ENCODE data around the gene GAS7. TPM values are rescaled to one million over a fixed set of nuclear protein-coding genes. Genes with fewer than 3 reads are reported as not detected.

GAS7 gene
- total and polyA plus RNA-seq, 2 of the 13 experiments (the other 11 are each of a cell fraction or from before 2014, with no cell fraction given), result 1.0 to 5.2 TPM

DNA sequence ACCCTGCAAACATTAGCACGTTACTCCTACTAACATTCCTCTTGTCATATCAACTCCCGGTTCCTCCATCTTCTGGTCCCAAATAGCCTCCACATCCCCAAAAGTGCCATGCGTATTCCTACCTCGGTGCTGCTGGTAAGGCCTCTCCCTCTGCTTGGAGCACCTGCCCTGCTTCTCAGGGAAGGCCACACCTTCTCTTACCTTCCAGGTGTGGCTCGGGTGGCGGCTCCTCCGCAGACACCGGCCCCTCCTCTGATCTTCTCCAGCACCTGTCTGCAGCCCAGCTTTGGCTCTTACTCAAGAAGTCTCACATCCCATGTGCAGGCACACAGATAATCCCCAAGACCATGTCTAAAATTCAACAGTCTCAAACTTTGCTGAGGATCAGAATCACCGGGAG is 92.3 kb downstream of the GAS7 start:
- no peak overlapping the region for H3K4me3 ChIP-seq (replicated peaks in 1 of 3; ENCODE audit: insufficient read depth in 1 of 3, low read depth in 2 of 3, low read length in 3 of 3)
- FAIRE-seq (no peak), ATAC-seq (no peak), DNase-seq (ENCODE audit: low spot score) (no peak)
- no peak overlapping the region for H2AFZ ChIP-seq (ENCODE audit: low read length)
- ChIA-PET POLR2A (no interaction called here), CTCF (ENCODE audit: low intra/inter-chr PET ratio, low total read pairs) (no interaction called here)
- H3K9me3 ChIP-seq (ENCODE audit: low read length), result no peaks in the 10 kb centered on the region
- no peaks in the 10 kb centered on the region for H3K79me2 ChIP-seq (ENCODE audit: insufficient read depth, low read length)
- peaks cover 0 to 12% of the 10 kb centered on the region in 2 experiments; a peak in 3 of 5 replicates for H3K27me3 ChIP-seq (ENCODE audit: control insufficient read depth in 1 of 2, insufficient read depth in 2 of 2, low read length in 2 of 2)
- H3K4me1 ChIP-seq (ENCODE audit: insufficient read depth, low read length), result no peaks in the 10 kb centered on the region
- TF ChIP-seq TAF1 (CRISPR knock-in tag; IDR thresholded peaks at IDR 0.05) (no peak), HDAC6 (IDR thresholded peaks at IDR 0.05; ENCODE audit: low read depth, low read length) (no peak), KLF13 (CRISPR knock-in tag; IDR thresholded peaks at IDR 0.05) (no peak), ZNF441 (CRISPR knock-in tag; IDR thresholded peaks at IDR 0.05; ENCODE audit: borderline replicate concordance) (no peak), ISX (CRISPR knock-in tag; conservative IDR thresholded peaks at IDR 0.05) (no peak), SRSF1 (optimal IDR thresholded peaks at IDR 0.05; ENCODE audit: low read depth, low read length) (no peak), YEATS2 (CRISPR knock-in tag; IDR thresholded peaks at IDR 0.05; ENCODE audit: borderline replicate concordance) (no peak), NCOA2 (CRISPR knock-in tag; IDR thresholded peaks at IDR 0.05) (no peak), ATAD3A (CRISPR knock-in tag; IDR thresholded peaks at IDR 0.05) (no peak), ZNF816 (CRISPR knock-in tag; IDR thresholded peaks at IDR 0.05; ENCODE audit: borderline replicate concordance) (no peak), JARID2 (CRISPR knock-in tag; IDR thresholded peaks at IDR 0.05; ENCODE audit: insufficient replicate concordance) (no peak)
- TF ChIP-seq, protein P1, sequence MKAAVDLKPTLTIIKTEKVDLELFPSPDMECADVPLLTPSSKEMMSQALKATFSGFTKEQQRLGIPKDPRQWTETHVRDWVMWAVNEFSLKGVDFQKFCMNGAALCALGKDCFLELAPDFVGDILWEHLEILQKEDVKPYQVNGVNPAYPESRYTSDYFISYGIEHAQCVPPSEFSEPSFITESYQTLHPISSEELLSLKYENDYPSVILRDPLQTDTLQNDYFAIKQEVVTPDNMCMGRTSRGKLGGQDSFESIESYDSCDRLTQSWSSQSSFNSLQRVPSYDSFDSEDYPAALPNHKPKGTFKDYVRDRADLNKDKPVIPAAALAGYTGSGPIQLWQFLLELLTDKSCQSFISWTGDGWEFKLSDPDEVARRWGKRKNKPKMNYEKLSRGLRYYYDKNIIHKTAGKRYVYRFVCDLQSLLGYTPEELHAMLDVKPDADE (CRISPR knock-in tag; IDR thresholded peaks at IDR 0.05), result no peak
- H3K4me2 ChIP-seq (ENCODE audit: low read depth, low read length), result no peak overlapping the region
- no peaks in the 10 kb centered on the region for H4K20me1 ChIP-seq (ENCODE audit: insufficient read depth, low read length)
- BruUV-seq (replicated peaks), result no TSS peak
- H3K36me3 ChIP-seq (replicated peaks in 1 of 2; ENCODE audit: control insufficient read depth in 1 of 2, insufficient read depth in 2 of 2, low read length in 2 of 2), result no peaks in the 10 kb centered on the region
- 28% methylated on average over 9 of the region's 9 CpGs for WGBS (ENCODE audit: low lambda C conversion rate)
- H3K27ac ChIP-seq (ENCODE audit: extremely low read length, insufficient read depth, low read length), result no peak overlapping the region
- in situ Hi-C loops (cut with HindIII; ENCODE audit: extremely low pct_ligation_motif_present, low pct_unique_long_range_greater_than_20kb), result loop anchor here (25.0 kb wide), 1 partner anchor 106 kb away; no protein-coding TSS in a partner anchor
- no peak overlapping the region for H3K9ac ChIP-seq (ENCODE audit: insufficient read depth, low read depth, low read length)
- intact Hi-C loops (cut with micrococcal nuclease; ENCODE audit: unreplicated experiment), result no loop called here
